Urothelium cell line (cell line): ENCODE data around the gene NUDC.
"Not testable (repeated sequence)": the region's sequence is repeated elsewhere in the genome, so short reads cannot be mapped to it uniquely, and the experiment has no call there.

Source experiments
- DNase-seq: peaks from one replicate; pipeline ENCODE4 v3.0.0; 2011; ENCODE audit warnings: low spot score, mixed read lengths
- FAIRE-seq: peaks from 2 replicates; lab custom pipeline; 2011; peaks lifted over from hg19 to GRCh38; lab: Jason Lieb, UNC

Gene NUDC

DNA sequence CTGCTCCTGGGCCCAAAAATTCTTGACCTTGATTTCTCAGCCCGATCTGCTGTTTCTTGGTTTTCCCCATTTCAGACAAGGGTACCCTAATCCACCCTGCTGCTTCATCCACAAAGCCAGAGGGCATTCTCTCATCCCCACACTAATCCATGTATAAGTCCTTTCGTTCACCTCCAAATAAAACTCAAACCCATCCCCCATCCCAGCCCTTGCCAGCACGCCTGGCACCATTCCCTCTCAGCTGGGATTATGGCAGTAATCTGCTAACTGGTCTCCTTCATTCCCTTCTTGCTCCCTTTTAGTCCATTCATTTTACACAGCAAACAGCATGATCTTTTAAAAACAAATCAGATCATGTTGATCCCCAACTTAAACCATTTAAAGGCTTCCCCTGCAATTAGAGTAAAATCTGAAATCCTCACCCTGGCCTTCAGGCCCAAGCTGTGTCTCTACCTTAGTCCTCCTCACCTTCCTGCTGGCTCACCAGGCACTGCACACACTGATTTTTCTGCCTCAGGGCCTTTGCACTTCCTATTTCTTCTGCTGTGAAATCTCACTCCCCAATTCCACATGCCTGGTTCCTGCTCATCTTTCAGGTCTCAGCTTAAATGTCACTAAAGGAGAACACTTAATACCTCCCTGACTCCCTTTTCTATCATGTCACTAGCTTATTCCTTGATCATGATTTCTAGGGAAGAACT lies 59.8 kb downstream of the NUDC start:
- FAIRE-seq (no peak), DNase-seq (no peak)

GRCh38 chr1:26983863-26984262 lies 62.3 kb downstream of the NUDC start:
- DNase-seq (no peak), FAIRE-seq (no peak)

GRCh38 chr1:26984291-26984690 lies 62.7 kb downstream of the NUDC start:
- FAIRE-seq: no peak

DNA sequence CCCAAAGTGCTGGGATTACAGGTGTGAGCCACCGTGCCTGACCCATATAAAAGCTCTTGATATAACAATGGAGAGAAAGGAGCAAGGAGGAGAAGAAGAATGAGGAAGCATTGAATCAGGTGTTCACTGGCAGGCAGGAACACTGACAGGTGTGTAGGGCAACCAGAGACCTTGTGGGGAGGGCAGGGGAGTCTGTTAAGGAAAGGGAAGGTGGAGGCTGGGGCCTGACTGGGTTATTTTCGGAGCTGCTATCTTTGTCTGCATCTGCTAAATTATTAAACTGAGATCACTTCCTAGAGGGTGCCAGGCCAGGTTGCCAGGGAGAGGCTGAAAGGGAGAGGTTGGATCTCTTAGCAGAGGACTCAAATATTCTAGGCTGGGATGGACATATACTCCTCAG lies 65.1 kb downstream of the NUDC start:
- no peak for FAIRE-seq
- DNase-seq: no peak

More at GRCh38 chr1:26984291-26984690, 62.7 kb downstream of the NUDC start:
- no peak for DNase-seq

GRCh38 chr1:26989403-26990109 lies 68.0 kb downstream of the NUDC start:
- not testable (repeated sequence) for FAIRE-seq, DNase-seq

GRCh38 chr1:26991310-26992116 lies 70.0 kb downstream of the NUDC start:
- peak; percentile 75 for DNase-seq
- FAIRE-seq: no peak

GRCh38 chr1:26993237-26994019 lies 71.9 kb downstream of the NUDC start, which contains the start of gene TRNP1:
Gene TRNP1 (plus strand): TSS chr1:26993692. CDS start chr1:26993787, 95 bp downstream.
- DNase-seq: peak; percentile 93

DNA sequence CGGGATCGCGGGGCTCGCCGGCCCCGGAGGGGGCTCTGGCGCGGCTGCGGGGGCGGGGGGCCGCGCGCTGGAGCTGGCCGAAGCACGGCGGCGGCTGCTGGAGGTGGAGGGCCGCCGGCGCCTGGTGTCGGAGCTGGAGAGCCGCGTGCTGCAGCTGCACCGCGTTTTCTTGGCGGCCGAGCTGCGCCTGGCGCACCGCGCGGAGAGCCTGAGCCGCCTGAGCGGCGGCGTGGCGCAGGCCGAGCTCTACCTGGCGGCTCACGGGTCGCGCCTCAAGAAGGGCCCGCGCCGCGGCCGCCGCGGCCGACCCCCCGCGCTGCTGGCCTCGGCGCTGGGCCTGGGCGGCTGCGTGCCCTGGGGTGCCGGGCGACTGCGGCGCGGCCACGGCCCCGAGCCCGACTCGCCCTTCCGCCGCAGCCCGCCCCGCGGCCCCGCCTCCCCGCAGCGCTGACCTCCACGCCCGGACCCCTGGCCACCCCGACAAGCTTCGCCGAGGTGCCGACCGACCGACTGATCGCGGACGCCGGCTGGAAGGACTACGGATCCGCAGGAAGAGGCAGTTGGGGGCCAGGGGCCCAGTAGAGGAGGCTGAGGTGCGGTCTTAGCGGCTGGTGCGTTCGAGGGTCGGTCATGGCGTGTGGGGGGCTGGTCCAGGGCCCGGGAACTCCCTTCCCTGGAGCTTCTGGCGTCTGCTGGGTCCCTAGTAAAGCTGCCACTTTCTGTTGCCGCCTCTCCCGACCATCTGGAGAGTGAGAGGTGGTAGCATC lies 72.7 kb downstream of the NUDC start:
- no peak for FAIRE-seq
- DNase-seq: no peak

More at GRCh38 chr1:26993237-26994019, 71.9 kb downstream of the NUDC start, which contains the start of gene TRNP1:
- FAIRE-seq: peak; percentile 30

GRCh38 chr1:26994787-26995517 lies 73.4 kb downstream of the NUDC start:
- FAIRE-seq: no peak
- no peak for DNase-seq

DNA sequence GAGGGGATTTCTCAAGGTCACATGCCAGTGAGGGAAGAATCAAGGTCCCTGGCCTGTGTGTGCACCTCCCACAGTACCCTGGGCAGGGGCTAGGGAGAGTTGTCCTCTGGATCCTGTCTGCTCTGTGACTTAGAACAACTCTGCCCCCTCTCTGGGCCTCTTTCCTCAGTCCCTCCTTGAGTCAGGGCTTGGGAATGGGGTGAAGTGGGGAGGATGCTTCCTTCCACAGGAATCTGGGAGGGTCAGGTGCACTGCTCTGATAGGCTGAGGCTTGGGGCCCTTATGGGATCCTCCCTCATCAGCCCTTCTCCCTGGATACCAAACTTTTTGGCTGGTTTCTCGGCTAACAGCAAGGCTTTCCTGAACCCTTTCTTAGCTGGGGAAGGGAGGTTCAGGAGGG lies 74.5 kb downstream of the NUDC start:
- FAIRE-seq (no peak), DNase-seq (peak; percentile 69)
